ENCODE data around the gene PEX16. TPM values are rescaled to one million over a fixed set of nuclear protein-coding genes. Genes with fewer than 3 reads are reported as not detected.

The PEX16 gene
- total and polyA plus RNA-seq, 11 donors: 10.4 to 22.8 (median 16.3) TPM

DNA sequence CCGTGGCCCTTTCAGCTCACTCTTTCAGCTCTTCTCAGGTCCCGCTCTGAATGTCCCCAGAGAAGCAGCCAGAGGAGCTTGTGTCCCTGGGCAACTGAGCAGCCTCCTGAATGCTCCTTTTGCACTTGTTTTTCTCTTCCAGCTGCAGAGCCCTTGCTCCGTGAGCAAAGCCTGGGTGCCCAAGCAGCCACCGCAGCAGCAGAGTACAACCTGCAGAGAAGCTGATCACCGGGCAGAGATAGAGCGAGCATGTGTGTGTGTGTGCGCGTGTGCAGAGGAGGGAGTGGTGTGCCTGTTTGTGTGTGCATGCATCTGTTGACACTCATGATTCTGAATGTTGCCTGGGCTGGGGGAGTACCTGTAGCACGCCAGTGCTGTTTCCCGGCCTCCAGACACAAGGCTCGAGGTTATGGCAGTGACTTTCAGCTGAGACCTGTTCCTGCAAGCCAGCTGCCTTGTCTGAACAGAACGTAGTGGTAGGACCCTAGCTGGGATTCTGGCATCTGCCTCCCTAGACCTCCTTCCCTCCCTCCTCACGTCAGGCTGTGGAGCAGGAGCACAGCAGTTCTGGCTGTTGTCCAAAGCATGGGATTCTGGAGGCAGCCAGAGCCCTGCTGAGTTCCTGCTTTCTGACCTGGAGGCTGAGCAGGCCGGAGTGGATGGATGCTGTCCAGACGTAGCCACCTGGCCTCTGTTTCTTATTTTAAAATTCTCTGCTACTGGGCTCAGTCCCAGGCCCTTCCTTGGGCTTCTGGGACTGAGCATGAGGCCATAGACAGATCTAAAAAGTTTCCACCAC lies 36.7 kb downstream of the PEX16 start:
- intact Hi-C loops (cut with DNase I): no loop called here
- Histone ChIP-seq H3K27ac (peak overlapping the region in 2 of 12 donors; percentile 0 to 38), H3K9me3 (no peaks in the 10 kb centered on the region), H3K27me3 (peaks cover 0 to under 1% (median 0%) of the 10 kb centered on the region in 9 donors), H3K36me3 (peaks cover 5 to 72% (median 54%) of the 10 kb centered on the region in 9 donors), H3K4me1 (peaks cover 0 to 30% (median 7%) of the 10 kb centered on the region in 12 donors), H3K4me3 (no peak overlapping the region)
- no peak for TF ChIP-seq POLR2A (IDR thresholded peaks at IDR 0.05)
- TF ChIP-seq, protein P1, sequence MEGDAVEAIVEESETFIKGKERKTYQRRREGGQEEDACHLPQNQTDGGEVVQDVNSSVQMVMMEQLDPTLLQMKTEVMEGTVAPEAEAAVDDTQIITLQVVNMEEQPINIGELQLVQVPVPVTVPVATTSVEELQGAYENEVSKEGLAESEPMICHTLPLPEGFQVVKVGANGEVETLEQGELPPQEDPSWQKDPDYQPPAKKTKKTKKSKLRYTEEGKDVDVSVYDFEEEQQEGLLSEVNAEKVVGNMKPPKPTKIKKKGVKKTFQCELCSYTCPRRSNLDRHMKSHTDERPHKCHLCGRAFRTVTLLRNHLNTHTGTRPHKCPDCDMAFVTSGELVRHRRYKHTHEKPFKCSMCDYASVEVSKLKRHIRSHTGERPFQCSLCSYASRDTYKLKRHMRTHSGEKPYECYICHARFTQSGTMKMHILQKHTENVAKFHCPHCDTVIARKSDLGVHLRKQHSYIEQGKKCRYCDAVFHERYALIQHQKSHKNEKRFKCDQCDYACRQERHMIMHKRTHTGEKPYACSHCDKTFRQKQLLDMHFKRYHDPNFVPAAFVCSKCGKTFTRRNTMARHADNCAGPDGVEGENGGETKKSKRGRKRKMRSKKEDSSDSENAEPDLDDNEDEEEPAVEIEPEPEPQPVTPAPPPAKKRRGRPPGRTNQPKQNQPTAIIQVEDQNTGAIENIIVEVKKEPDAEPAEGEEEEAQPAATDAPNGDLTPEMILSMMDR (IDR thresholded peaks at IDR 0.05): no peak
- ATAC-seq (no peak), DNase-seq (no peak)
- WGBS, 4 donors: 71 to 76% (median 74%) methylated on average over 15 of the region's 15 CpGs

DNA sequence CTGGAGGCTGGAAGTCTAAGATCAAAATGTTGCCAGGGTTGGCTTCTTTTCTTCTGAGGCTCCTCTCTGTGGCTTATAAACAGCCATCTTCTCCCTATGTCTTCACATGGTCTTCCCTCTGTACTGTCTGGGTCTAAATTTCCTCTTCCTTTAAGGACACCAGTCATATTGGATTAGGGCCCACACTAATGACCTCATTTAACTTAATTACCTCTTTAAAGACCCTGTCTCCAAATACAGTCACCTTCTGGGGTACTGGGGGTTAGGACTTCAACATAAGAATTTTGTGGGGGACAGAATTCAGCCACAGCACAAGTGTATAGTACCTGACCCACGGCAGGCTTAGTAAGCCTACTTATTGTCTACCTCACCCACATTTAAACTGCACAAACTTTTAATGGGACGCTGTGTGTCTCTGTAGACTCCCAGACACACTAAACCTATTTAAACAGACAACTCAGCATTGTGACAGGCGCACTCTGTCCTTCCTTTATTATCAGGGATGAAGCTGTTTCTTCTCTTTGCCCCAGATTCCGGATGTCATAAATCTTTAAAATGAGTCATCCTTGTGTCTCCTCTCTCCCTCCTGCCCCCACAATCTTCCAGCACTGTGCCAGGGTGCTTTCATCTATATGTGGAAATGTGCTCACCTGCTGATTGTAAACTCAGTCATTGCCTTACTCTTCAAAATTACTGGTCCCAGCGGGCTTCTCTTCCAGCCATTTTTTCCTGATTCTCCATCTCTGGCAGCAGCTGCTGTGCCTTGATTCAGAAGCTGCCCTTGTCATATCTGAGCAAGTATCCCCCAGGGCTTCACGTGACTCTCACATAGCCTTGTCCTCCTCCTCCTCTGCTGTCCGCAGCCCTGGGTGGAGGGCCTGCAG lies 37.6 kb downstream of the PEX16 start:
- intact Hi-C loops (cut with DNase I): loop anchor here in 2 of 10 donors (10.0 kb wide), 1 partner anchor 125 kb away; no protein-coding TSS in a partner anchor
- DNase-seq (no peak), ATAC-seq (no peak)
- peak overlapping the region in 1 of 12 donors; percentile 24 for H3K27ac ChIP-seq
- no peaks in the 10 kb centered on the region for H3K9me3 ChIP-seq
- peaks cover 5 to 81% (median 62%) of the 10 kb centered on the region in 9 donors for H3K36me3 ChIP-seq
- H3K27me3 ChIP-seq: no peaks in the 10 kb centered on the region
- no peak overlapping the region for H3K4me3 ChIP-seq
- WGBS, 4 donors: 70 to 78% (median 72%) methylated on average over 7 of the region's 7 CpGs
- TF ChIP-seq, protein P1 (IDR thresholded peaks at IDR 0.05): no peak
- TF ChIP-seq POLR2A (IDR thresholded peaks at IDR 0.05): no peak
- peaks cover 0 to 29% (median 3%) of the 10 kb centered on the region in 12 donors for H3K4me1 ChIP-seq

DNA sequence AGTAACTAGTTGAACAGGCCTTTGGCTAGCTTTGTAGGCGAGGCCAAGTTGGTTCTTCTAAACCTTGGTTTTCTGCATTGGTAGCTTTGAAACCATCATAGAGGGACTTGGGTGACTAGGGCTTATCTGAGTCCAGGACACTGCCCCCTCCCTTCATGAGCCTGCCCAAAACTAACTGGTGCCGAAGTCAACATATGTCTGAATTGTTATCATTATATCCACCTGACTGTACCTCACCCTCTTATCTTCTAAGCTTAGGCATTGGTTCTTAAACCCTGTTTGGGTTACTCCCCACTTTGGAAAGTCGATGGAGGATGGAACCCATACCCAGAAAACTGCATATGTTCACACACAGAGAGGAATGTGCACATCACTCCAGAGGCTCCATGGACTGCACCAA lies 39.8 kb downstream of the PEX16 start:
- H3K9me3 ChIP-seq: no peaks in the 10 kb centered on the region
- no peak overlapping the region for H3K4me3 ChIP-seq
- H3K4me1 ChIP-seq: peaks cover 0 to 28% (median 2%) of the 10 kb centered on the region in 12 donors
- no peaks in the 10 kb centered on the region for H3K27me3 ChIP-seq
- TF ChIP-seq, protein P1 (IDR thresholded peaks at IDR 0.05): no peak
- no peak for TF ChIP-seq POLR2A (IDR thresholded peaks at IDR 0.05)
- 84 to 97% (median 92%) methylated on average over 3 of the region's 3 CpGs for WGBS, 4 donors
- H3K36me3 ChIP-seq: peaks cover 5 to 100% (median 79%) of the 10 kb centered on the region in 9 donors
- intact Hi-C loops (cut with DNase I): loop anchor here in 2 of 10 donors (10.0 kb wide), 1 partner anchor 127 kb away; no protein-coding TSS in a partner anchor
- no peak for ATAC-seq
- no peak overlapping the region for H3K27ac ChIP-seq
- DNase-seq: no peak

All from heart left ventricle (tissue), 16 donors.